ENCODE results near the gene BCKDK. TPM values are rescaled to one million over a fixed set of nuclear protein-coding genes. Genes with fewer than 3 reads are reported as not detected.

The BCKDK gene
- total and polyA plus RNA-seq, 4 donors = 16.2 to 61.8 (median 33.9) TPM

DNA sequence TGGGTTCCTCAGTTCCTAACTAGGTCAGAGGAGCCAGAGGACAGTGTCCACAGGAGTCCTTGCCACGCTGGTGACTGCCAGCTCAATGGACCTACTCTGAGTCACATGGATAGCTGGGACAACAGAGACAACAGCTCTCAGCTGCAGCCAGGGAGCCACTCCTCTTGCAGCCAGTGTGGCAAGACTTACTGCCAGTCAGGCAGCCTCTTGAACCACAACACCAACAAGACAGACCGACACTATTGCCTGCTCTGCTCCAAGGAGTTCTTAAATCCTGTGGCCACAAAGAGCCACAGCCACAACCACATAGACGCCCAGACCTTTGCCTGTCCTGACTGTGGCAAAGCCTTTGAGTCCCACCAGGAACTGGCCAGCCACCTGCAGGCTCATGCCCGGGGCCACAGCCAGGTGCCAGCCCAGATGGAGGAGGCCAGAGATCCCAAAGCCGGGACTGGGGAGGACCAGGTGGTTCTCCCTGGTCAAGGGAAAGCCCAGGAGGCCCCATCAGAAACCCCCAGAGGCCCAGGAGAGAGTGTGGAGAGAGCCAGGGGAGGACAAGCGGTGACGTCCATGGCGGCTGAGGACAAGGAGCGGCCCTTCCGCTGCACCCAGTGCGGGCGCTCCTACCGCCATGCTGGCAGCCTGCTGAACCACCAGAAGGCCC, 27.3 kb upstream of the BCKDK start:
- no peak for TF ChIP-seq CTCF (IDR thresholded peaks at IDR 0.05; ENCODE audit: control extremely low read depth, extremely low read depth)
- no peaks in the 10 kb centered on the region for H3K9me3 ChIP-seq (ENCODE audit: control insufficient read depth in 4 of 4, insufficient read depth in 3 of 4, low read length in 3 of 4)
- no peak overlapping the region for H3K9ac ChIP-seq (ENCODE audit: insufficient read depth in 1 of 2, low read length in 2 of 2)
- DNase-seq (no peak), ATAC-seq (ENCODE audit: insufficient read depth, low FRiP score) (no peak)
- H3K36me3 ChIP-seq (ENCODE audit: control insufficient read depth in 4 of 4, insufficient read depth in 4 of 4, low read length in 4 of 4) = peaks cover 9 to 73% (median 37%) of the 10 kb centered on the region in 4 donors
- no peak overlapping the region for H3K4me3 ChIP-seq
- 91 to 92% methylated on average over 13 of the region's 13 CpGs for WGBS, 2 donors
- H3K27ac ChIP-seq (ENCODE audit: low read depth in 1 of 2, low read length in 1 of 2) = no peak overlapping the region
- H3K4me1 ChIP-seq (ENCODE audit: control insufficient read depth in 5 of 5, insufficient read depth in 5 of 5, low read length in 5 of 5) = peaks cover 0 to 5% (median 0%) of the 10 kb centered on the region in 5 donors
- H3K27me3 ChIP-seq (ENCODE audit: control insufficient read depth in 3 of 3, insufficient read depth in 3 of 3, low read length in 2 of 3) = no peaks in the 10 kb centered on the region

GRCh38 chr16:31081428-31082351, 26.5 kb upstream of the BCKDK start:
- no peaks in the 10 kb centered on the region for H3K27me3 ChIP-seq (ENCODE audit: control insufficient read depth in 3 of 3, insufficient read depth in 3 of 3, low read length in 2 of 3)
- 83 to 84% methylated on average over 26 of the region's 26 CpGs for WGBS, 2 donors
- DNase-seq (no peak), ATAC-seq (ENCODE audit: insufficient read depth, low FRiP score) (no peak)
- no peak overlapping the region for H3K27ac ChIP-seq (ENCODE audit: low read depth in 1 of 2, low read length in 1 of 2)
- peaks cover 9 to 66% (median 34%) of the 10 kb centered on the region in 4 donors for H3K36me3 ChIP-seq (ENCODE audit: control insufficient read depth in 4 of 4, insufficient read depth in 4 of 4, low read length in 4 of 4)
- H3K9me3 ChIP-seq (ENCODE audit: control insufficient read depth in 4 of 4, insufficient read depth in 3 of 4, low read length in 3 of 4) = no peaks in the 10 kb centered on the region
- H3K9ac ChIP-seq (ENCODE audit: insufficient read depth in 1 of 2, low read length in 2 of 2) = no peak overlapping the region
- H3K4me1 ChIP-seq (ENCODE audit: control insufficient read depth in 5 of 5, insufficient read depth in 5 of 5, low read length in 5 of 5) = peaks cover 0 to 3% (median 0%) of the 10 kb centered on the region in 5 donors
- H3K4me3 ChIP-seq = no peak overlapping the region
- TF ChIP-seq CTCF (IDR thresholded peaks at IDR 0.05; ENCODE audit: control extremely low read depth, extremely low read depth) = no peak

GRCh38 chr16:31082368-31083045, 25.7 kb upstream of the BCKDK start:
- H3K36me3 ChIP-seq (ENCODE audit: control insufficient read depth in 4 of 4, insufficient read depth in 4 of 4, low read length in 4 of 4) = peaks cover 5 to 58% (median 28%) of the 10 kb centered on the region in 4 donors
- ATAC-seq (ENCODE audit: insufficient read depth, low FRiP score) (no peak), DNase-seq (no peak)
- peaks cover 0 to 3% (median 0%) of the 10 kb centered on the region in 5 donors for H3K4me1 ChIP-seq (ENCODE audit: control insufficient read depth in 5 of 5, insufficient read depth in 5 of 5, low read length in 5 of 5)
- H3K27ac ChIP-seq (ENCODE audit: low read depth in 1 of 2, low read length in 1 of 2) = no peak overlapping the region
- WGBS, 2 donors = 85 to 87% methylated on average over 12 to 14 of the region's 14 CpGs
- no peak overlapping the region for H3K4me3 ChIP-seq
- no peak for TF ChIP-seq CTCF (IDR thresholded peaks at IDR 0.05; ENCODE audit: control extremely low read depth, extremely low read depth)
- no peak overlapping the region for H3K9ac ChIP-seq (ENCODE audit: insufficient read depth in 1 of 2, low read length in 2 of 2)
- no peaks in the 10 kb centered on the region for H3K9me3 ChIP-seq (ENCODE audit: control insufficient read depth in 4 of 4, insufficient read depth in 3 of 4, low read length in 3 of 4)
- no peaks in the 10 kb centered on the region for H3K27me3 ChIP-seq (ENCODE audit: control insufficient read depth in 3 of 3, insufficient read depth in 3 of 3, low read length in 2 of 3)

Data from lung (tissue), 12 donors.